NB4 (cell line): Measurements from ENCODE around the gene OSBPL10.

Experiments
- CTCF ChIP-seq: IDR thresholded peaks from one replicate; pipeline ENCODE4 v1.5.1; 2012; ENCODE audit warnings: low read depth, low read length
- MYC ChIP-seq: IDR thresholded peaks from 2 replicates; pipeline ENCODE4 v1.6.1; 2011; ENCODE audit warnings: low read depth, low read length

- no peak for TF ChIP-seq CTCF
- no peak for TF ChIP-seq MYC
These were observed 215.2 kb downstream of the OSBPL10 start for GRCh38 chr3:31765871-31766270.
